Right lobe of liver (tissue), 4 donors: Measurements from ENCODE around the gene ROPN1L.

Experiments
- CTCF ChIP-seq, 4 donors: fragments of 200-600 bp in 3 of 4; fragments of 450-650 bp in 1 of 4; IDR thresholded peaks; one replicate each; pipeline versions ENCODE4 v1.5.1 to v1.8.0; 2016 to 2022; ENCODE audit warnings: antibody characterized with exemption in 4 of 4, mild to moderate bottlenecking in 2 of 4
- POLR2A ChIP-seq: fragments of 450-650 bp; IDR thresholded peaks from one replicate; pipeline ENCODE4 v1.6.1; 2017; ENCODE audit warnings: antibody characterized with exemption, mild to moderate bottlenecking
- donor health status: DM: no; HTN: no; CAD: no.
- donor health status: DM: no; HTN: no; CAD: no.
- donor health status: DM: no; HTN: yes; CAD: no.

- TF ChIP-seq CTCF (IDR thresholded peaks at IDR 0.05): no peak
- TF ChIP-seq POLR2A: no peak
These were observed 2.0 kb upstream of the ROPN1L start for GRCh38 chr5:10439692-10440091.
